Colon (tissue), 2 donors: ENCODE results near the gene RNASE9.
"Not testable (repeated sequence)": the region's sequence is repeated elsewhere in the genome, so short reads cannot be mapped to it uniquely, and the experiment has no call there.

Source experiments
- FAIRE-seq: peaks from 2 replicates; lab custom pipeline; 2012; peaks lifted over from hg19 to GRCh38; lab: Jason Lieb, UNC
- donor health status: control.
- donor health status: control.

The RNASE9 gene

GRCh38 chr14:20560961-20561360, at the start of gene RNASE9:
Gene RNASE9, minus strand, starts transcription at chr14:20561047.
- FAIRE-seq = no peak

DNA sequence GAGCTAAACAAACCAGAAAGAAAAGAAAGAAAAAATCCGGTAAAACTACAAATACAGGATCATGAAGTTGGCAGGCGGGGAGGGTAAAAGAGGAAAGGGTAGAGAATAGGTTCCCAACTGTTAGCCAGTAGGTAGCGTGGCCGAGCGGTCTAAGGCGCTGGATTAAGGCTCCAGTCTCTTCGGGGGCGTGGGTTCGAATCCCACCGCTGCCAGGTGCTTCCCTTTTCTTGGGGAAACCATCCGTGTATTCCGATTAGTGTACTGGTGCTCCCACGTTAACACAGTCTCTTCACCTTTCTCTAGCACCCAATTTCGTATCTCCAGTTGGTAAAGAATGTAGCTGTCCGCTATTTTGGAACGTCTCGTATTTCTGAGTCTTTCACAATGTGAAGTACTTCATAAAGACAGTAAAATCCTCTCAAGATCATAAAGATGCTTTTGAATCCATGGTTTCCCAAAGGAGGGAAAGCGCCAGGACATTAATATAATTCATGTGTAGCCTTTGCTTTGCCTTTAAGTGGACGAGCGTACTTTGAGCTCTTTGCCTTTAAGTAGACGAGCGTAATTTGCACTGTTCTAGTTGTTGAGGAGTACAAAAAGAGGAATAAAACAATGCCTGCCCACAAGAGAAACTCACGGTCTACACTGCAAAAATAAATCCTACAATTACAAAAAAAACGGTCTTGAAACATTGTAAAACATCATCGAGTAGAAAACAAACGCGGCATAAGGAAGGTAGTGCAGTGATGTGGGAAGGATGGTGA, 49.3 kb upstream of the RNASE9 start:
- no peak for FAIRE-seq

- no peak for FAIRE-seq
These were observed 48.6 kb upstream of the RNASE9 start for GRCh38 chr14:20609215-20610001.

- no peak for FAIRE-seq
These were observed 47.7 kb upstream of the RNASE9 start for GRCh38 chr14:20608383-20609110.

DNA sequence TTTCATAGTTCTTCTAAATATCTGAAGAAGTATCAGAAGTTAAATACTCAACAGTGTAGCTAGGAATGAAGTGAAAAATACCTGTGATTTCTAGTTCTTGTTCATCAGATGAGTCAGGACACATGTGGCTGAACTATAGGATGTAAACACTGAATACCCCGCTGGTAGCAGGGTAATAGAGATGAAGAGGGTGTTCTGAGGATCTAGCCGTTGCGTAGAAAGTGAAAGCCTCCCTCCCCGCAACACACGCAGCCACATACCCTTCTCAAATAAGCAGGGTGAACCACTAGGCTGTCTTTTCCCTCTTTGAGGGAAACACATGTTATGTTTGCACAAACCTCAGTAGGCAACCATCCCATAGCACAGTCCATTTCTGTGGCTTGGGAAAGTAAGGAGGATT, 46.8 kb upstream of the RNASE9 start:
- no peak for FAIRE-seq

DNA sequence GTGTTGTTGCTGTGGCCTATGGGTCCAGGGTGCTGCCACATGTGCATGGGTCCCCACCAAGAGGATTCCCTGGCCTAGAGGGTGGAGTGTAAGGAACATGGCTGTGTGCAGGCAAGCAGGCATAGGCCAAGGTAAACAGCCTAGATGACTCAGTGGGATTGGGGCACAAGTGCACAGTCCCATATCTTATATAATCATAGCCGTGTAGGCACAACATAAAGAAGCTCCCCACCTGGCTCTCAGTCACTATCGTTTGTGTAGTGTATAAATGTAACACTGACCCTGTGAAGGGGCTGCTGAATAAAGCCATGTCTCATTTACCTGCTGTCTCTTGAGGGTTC, 46.0 kb upstream of the RNASE9 start:
- no peak for FAIRE-seq

DNA sequence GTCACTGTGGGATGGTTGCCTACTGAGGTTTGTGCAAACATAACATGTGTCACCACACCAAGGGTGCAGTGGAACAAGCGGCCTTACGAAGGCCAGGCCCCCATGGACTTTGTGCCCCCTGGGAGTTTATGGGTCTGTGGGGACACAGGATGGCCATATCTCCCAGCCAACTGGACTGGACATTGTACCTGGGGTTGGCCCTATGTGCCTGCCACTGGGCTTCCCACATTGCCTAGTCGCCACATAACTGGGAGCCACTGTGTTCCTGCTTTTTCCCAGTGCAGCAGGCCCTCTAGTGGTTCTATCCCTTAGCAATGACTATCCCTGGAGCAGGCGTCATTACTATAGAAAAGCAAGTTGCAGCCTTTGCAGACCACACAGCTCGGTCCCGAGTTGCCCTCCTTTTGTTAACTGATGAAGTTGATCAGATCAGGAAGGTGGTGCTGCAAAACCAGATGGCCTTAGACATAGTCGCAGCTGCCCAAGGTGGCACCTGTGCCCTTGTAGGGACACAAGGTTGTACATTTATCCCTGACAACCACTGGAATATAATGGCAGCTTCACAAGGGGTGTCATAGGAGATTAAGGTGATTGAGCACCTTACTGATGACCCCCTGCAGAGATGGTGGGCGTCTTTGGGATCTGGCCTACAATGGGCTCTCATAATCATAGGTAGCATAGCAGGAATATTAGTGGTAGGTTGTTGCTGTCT, 45.5 kb upstream of the RNASE9 start:
- FAIRE-seq = no peak

DNA sequence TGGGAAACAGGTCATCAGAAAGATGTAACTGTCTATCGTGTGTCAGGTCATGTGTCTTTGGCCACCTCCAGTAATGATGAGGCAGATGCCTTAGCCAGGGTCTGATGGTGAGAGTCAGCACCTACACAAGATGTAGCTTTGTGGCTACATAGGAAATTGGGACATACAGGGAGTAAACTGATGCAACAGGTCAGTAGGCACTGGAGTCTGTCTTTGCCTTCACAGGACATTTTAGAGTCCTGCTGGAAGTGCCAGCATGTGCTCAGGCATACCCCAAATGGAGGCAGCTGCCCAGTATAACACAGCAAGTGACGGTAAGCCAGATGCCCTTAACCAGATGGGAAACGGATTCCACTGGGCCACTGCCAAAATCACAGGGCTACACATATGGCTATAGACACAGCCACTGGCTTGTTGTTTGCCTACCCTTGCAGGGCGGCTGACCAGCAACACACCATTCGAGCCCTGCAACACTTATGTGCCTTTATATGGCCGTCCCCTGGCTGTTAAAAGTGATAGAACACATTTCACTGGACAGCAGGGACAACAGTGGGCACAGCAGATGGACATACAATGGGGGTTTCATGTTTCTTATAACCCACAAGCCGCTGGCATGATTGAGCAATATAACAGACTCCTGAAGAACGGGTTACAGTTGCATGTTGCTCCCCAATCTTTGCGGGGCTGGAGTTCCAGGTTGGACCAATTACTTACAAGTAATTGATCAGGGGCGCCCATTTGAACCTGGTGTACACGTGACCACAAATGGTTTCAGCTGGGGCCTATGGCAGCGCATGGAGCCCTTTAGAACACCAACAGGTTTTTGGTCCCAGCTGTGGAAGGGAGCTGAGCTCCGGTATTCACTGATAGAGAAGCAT, 43.2 kb upstream of the RNASE9 start:
- FAIRE-seq = no peak

- no peak for FAIRE-seq
These were observed 41.7 kb upstream of the RNASE9 start for GRCh38 chr14:20602583-20602982.

DNA sequence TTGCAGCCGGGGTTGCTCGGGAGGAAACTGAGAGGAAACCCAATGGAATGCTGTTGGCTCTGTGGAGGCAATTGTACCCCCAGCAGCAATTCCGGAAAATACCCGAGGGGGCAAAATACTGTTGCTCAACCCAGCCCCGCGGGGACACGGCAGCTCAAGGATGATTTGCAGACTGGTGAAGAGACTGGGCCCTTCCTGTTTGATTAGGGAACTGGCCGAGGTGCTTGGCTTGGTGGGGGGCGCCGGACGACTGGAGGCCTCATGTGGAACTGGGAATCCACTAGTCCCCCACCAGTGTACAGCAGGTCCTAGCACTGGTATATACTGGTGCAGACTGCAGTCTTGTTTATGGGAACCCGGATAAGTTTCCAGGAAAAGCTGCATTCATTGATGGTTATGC, 40.7 kb upstream of the RNASE9 start:
- no peak for FAIRE-seq

DNA sequence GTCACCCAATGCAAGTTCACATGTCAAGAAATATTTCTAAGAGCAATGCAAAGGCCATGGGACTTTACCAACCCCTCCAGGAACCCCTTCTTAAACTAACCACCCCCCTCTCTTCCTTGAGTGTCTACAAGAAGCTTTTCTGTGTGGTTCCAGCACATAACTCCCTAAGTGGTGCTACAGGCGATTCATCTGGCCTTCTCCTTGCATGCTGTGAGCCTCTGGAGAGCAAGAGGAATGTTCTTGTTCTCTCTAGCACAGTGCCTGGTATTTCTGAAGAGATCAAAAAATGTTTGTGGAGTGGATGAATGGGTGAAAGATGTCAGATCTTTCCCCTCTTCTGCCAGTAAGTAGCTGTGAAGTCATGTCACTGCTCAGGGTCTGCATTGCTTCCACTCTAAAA, 36.3 kb upstream of the RNASE9 start:
- no peak for FAIRE-seq

DNA sequence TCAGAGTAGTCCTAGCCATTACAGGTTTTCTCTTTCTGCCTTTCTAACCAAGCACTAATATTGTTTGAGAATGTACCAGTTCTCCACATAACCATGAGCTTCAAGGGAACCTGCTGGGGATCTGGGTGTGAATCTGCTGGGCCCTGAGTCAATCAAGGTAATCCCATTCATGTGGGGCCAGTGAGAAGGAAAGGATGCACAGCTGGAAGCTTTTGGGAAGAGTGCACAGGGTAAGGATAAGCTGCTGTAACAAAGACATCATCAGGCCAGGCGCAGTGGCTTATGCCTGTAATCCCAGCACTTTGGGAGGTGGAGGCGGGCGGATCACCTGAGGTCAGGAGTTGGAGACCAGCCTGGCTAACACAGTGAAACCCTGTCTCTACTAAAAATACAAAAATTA, 34.9 kb upstream of the RNASE9 start:
- not testable (repeated sequence) for FAIRE-seq

GRCh38 chr14:20592574-20592973, 31.7 kb upstream of the RNASE9 start:
- FAIRE-seq = no peak

- FAIRE-seq = no peak
These were observed 30.4 kb upstream of the RNASE9 start, which contains the start of gene RNASE12 for GRCh38 chr14:20591235-20591634. Gene RNASE12, minus strand, starts transcription at chr14:20591376. Its CDS starts 653 bp downstream, at chr14:20590723.

- FAIRE-seq = no peak
These were observed 26.8 kb upstream of the RNASE9 start, which contains the start of gene RNASE11 for GRCh38 chr14:20587489-20588154. Gene RNASE11, minus strand, starts transcription at chr14:20588001.

DNA sequence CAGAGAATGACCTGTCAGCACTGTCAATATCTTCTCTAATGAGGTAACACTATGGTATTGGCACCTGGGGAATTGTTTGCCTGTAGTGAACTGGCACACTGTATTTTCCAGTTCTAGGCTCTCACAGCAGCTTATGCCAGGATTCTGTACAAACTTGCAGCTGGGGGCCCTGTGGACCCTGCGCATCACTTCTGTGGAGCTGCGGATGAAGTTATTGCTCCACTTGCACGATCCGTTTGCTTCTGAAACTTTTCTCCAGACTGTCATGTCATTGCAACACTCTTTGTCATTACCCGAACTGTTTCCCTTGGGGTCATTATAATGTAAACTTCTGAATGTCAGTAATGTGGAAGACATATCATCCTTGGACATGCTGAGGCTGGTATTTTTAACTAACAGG, 23.1 kb upstream of the RNASE9 start:
- FAIRE-seq = no peak

DNA sequence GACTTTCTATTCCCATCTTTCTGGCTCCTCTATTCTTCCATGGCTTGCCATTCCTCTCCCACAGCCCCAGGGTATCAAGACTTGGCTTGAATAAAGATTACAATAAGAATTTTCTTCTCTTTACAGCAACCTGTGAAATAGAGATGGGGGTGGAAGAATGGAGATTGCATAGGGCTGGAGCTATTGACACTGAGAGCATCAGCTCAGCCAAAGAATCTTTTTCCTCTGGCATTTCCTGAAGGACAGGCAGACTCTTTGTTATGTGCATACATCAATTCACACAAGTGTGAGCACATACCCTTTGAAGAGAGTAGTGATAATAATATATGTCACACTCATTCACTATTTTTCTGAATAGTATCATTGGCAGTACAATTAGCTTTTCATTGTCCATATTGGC, 22.3 kb upstream of the RNASE9 start:
- FAIRE-seq = no peak

- no peak for FAIRE-seq
These were observed 19.4 kb upstream of the RNASE9 start for GRCh38 chr14:20580242-20580641.

DNA sequence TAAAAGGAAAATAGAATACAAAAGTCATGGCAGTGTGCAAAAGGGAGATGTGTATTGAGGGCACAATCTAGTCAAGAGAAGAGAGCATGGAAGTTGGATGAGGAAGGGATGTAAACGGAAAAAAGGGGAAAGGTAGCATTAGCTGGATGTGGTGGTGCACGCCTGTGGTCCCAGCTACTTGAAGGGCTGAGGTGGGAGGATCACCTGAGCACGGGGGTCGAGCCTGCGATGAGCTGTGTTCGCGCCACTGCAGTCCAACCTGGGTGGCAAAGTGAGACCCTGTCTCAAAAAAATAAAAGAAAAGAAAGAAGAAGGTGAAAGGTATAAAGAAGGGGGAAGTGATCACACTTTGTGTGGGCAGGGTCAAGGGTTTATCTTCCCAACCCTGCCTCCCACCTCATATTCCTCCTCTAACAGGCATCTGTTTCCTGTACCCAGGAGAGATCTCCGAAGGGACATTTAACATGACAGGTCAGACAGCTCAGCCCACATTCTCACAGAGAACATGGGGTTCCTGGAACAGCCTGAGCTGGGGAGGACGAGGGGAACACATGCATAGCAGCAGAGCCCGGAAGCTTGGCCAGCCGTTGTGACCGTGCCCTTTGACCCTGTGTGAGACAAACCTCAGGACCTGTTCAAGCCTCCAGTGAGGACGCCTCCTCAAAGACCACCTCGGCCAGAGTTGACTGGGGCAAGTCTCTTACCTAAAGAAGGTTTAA, 18.1 kb upstream of the RNASE9 start:
- no peak for FAIRE-seq

GRCh38 chr14:20578325-20578724, 17.5 kb upstream of the RNASE9 start:
- FAIRE-seq = no peak
